Measurements from ENCODE around the gene PLEKHM2.

PLEKHM2 gene

DNA sequence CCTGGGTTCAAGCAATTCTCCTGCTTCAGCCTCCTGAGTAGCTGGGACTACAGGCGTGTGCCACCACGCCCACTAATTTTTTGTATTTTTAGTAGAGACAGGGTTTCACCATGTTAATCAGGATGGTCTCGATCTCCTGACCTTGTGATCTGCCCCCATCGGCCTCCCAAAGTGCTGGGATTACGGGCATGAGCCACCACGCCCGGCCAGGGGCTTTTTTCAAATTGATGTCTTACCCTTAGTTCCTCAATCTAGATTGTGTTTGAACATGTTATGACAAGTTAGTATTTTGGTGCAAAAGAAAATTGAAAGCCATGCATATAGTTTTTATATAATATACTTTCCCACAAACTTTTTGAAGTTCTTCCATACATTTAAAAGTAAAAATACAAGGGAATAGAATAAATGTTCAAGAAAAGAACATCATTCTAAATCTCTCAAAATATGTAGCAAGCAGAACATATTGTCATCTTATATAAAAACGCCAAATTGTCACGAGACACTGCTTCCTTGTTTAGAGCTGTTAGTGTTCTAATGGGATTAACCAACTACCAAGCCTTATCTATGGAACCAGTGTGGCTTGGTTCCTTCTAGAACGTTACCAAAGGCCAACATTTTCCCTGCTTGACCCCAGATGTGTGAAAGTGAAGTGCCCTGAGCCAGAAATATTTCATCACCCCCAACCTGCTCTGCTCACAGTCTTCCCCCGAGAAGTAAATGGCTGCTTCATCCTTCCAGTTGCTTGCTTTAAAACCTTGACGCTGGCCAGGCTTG is 9.5 kb upstream of the PLEKHM2 start:
- in situ Hi-C loops (cut with MboI; ENCODE audit: low pct_unique_long_range_greater_than_20kb, low sequenced_read_pairs), result no loop called here
- DNase-seq, result peak; percentile 80

DNA sequence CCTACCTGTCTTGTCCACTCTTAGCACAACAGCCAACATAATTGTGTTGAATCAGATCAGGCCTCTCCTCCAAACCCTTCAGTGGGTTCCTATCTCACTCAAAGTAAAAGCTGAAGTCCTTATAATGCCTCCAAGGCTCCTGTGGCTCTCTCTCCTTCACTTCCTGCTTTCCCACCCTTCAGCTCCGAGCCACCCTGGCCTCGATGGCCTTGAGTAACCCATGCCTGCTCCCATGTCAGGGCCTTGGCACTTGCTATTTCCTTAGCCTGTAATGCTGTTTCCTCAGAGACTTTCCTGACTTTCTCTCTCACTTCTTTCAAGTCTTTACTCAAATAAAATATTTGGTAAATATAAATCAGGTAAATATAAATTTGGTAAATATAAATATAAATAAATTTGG is 8.1 kb upstream of the PLEKHM2 start:
- in situ Hi-C loops (cut with MboI; ENCODE audit: low pct_unique_long_range_greater_than_20kb, low sequenced_read_pairs), result no loop called here
- no peak for DNase-seq

- in situ Hi-C loops (cut with MboI; ENCODE audit: low pct_unique_long_range_greater_than_20kb, low sequenced_read_pairs), result no loop called here
- DNase-seq, result no peak
Observed at GRCh38 chr1:15676688-15677661, 7.1 kb upstream of the PLEKHM2 start.

- in situ Hi-C loops (cut with MboI; ENCODE audit: low pct_unique_long_range_greater_than_20kb, low sequenced_read_pairs), result no loop called here
- DNase-seq, result peak; percentile 58
Observed at GRCh38 chr1:15678578-15678977, 5.5 kb upstream of the PLEKHM2 start.

DNA sequence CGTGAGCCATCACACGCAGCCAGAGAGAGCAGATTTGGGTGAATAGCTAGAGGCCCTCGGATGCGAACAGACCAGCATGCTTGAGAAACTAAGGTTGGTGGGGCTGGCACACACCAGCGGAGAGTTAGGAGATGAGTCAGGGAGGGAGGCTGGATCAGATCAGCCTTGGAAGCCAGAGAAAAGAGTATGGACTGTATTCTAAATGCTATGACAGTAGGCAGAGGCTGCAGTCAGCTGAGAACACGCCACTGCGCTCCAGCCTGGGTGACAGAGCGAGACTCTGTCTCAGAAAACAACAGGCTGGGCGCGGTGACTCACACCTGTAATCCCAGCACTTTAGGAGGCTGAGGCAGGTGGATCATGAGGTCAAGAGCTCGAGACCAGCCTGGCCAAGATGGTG is 4.0 kb upstream of the PLEKHM2 start:
- no peak for DNase-seq

DNA sequence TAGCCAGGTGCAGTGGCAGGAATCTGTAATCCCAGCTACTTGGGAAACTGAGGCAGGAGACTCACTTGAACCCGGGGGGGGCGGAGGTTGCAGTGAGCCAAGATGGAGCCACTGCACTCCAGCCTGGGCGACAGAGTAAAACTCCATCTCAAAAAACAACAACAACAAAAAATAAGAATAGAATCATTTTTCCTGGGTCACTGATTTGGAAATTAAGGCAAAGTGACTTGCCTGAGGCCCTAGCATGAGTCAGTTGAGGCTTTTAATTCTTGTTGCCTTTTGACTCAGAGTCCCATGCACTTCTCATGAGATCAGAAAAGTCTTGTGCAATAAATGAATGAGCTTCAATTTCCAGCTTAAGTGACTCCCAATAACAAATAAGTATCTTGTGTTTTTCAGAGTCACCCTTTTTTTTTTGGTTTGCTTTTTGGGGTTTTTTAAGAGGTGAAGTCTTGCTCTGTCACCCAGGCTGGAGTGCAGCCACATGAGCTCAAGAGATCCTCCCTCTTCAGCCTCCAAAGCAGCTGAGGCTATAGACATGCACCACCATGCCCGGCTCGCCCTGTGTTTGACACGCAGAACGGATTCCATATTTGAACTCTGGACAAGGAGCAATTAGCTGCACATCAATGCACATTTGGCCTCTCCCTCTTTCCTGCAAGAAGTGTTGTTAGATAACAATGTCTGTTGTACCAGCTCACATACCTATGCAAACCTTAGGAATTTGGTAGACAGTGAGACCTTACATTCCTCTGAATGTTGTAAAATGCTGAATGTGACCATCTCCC is 3.4 kb upstream of the PLEKHM2 start:
- in situ Hi-C loops (cut with MboI; ENCODE audit: low pct_unique_long_range_greater_than_20kb, low sequenced_read_pairs), result no loop called here
- DNase-seq, result no peak

More for the DNA sequence above, 4.0 kb upstream of the PLEKHM2 start:
- in situ Hi-C loops (cut with MboI; ENCODE audit: low pct_unique_long_range_greater_than_20kb, low sequenced_read_pairs), result no loop called here

DNA sequence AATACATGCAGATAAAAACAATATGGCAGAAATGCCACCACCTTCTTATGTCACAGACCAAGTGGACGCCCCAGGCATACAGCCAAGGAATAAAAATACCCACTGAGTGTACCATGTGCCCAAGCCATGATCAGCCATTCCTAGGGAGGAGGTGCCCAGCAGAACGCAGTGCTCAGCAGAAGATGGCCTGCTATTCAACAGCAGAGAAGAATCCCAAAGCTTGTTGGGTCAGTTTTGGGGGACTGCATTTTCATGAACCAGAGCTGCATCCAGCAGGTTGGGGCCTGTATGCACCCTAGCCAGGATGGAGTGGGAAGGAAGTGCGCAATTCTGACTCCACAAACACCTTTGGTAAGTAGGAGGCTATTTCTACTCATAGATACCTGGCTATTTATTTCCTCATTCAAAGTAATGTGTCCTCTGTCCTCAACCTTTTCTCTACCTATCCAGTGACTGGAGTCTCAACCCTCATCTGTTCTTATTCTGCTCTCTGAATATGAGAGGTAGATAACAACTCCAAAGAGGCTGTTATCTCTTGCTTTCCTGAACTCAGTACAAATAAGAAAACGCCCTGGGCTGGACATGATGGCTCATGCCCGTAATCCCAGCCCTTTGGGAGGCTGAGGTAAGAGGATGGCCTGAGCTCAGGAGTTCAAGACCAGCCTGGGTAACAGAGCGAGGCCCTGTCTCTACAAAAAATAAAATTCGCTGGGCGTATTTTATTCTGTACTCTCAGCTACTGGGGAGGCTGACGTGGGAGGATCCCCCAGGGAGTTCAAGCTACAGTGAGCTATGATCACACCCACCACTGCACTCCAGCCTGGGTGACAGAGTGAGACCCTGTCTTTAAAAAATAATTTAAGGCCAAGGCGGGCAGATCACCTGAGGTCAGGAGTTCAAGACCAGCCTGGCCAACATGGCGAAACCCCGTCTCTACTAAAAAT is 2.5 kb upstream of the PLEKHM2 start:
- DNase-seq, result no peak
- in situ Hi-C loops (cut with MboI; ENCODE audit: low pct_unique_long_range_greater_than_20kb, low sequenced_read_pairs), result no loop called here

- in situ Hi-C loops (cut with MboI; ENCODE audit: low pct_unique_long_range_greater_than_20kb, low sequenced_read_pairs), result no loop called here
- DNase-seq, result no peak
Observed at GRCh38 chr1:15682936-15683341, 1.2 kb upstream of the PLEKHM2 start.

- DNase-seq, result no peak
- in situ Hi-C loops (cut with MboI; ENCODE audit: low pct_unique_long_range_greater_than_20kb, low sequenced_read_pairs), result no loop called here
Observed at GRCh38 chr1:15683345-15684039, 628 bp upstream of the PLEKHM2 start.

- in situ Hi-C loops (cut with MboI; ENCODE audit: low pct_unique_long_range_greater_than_20kb, low sequenced_read_pairs), result no loop called here
- peak; percentile 57 for DNase-seq
Observed at GRCh38 chr1:15684468-15685291, 560 bp downstream of the PLEKHM2 start.

DNA sequence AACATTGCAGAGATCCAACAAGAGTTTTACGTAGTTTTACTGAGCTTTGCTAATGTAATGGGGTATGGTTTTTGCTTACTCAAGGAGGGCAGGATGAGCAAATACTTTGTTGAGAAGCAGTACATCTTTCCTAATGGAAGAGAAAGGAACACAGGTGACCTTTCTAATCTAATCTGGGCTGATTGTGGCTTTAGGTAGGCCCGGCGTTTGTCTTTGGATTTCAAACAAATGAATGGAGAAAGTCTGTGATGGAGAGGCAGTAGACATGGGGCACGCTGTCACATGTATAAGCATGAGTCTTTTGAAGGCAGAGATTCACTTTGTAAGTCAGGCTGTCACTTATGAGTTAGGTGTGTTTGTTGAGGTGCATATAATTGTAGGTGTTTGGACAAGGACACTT is 1.7 kb downstream of the PLEKHM2 start:
- in situ Hi-C loops (cut with MboI; ENCODE audit: low pct_unique_long_range_greater_than_20kb, low sequenced_read_pairs), result no loop called here
- no peak for DNase-seq

DNA sequence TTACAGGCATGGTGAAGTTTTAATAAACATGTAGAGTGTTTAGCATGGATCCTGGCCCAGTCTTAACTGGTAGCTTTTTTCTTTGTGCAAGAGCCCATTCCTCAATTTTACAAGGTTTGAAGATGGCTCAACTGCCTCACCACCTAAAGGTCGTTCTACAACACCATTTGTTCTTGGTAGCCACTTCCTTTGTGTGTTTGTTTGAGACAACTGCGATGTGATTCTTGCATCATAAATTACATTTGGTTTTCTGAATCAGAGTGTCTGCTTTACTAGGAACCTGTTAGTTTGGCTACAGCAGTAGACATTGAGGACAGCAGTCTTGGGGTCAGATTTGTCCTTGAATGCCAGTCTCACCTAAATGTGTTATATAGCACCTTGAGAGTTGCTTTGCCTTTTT is 3.3 kb downstream of the PLEKHM2 start:
- DNase-seq, result no peak
- in situ Hi-C loops (cut with MboI; ENCODE audit: low pct_unique_long_range_greater_than_20kb, low sequenced_read_pairs), result no loop called here

DNA sequence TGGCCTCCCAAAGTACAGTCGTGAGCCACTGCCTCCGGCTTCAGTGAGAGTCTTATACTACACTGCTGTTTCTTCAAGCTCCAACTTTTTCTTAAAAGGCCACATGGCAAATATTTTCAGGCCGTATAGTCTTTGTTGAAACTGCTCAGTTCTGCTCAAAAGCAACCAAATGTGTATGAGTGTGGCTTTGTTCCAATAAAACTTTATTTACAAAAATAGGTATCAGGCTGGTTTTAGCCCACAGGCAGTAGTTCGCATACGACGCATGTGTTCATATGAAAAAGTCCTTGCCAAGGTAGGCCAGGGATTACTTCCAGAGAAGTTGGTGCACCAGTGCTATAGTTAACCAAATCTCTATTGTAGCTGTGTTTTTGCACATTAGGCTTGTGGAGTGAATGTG is 6.2 kb downstream of the PLEKHM2 start:
- in situ Hi-C loops (cut with MboI; ENCODE audit: low pct_unique_long_range_greater_than_20kb, low sequenced_read_pairs), result no loop called here
- DNase-seq, result no peak

GRCh38 chr1:15691434-15692032 is 7.4 kb downstream of the PLEKHM2 start:
- in situ Hi-C loops (cut with MboI; ENCODE audit: low pct_unique_long_range_greater_than_20kb, low sequenced_read_pairs), result no loop called here

DNA sequence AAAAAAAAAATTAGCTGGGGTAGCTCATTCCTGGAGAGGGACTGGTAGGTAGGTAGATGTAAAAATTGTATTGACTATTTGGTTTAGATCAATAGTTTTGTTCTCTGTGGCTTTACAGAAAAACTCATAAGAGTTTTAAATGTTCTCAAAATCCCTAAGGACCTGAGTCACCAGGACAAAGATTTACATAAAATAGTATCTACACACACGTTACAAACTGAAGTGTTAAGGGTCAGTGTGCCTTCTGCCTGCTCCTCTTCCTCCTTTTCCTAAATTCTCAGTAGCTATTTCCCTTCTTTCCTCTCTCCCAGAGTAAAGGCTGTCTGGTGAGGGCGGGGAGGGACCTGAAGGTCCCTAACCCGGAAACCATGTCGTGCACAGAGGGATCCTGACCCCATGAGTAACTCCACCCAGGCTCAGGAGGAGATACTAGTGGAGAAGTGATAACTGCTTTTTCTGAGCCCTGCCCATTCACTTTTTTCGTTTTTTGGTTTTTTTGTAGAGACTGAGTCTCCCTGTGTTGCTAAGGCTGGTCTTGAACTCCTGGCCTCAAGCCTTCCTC is 8.1 kb downstream of the PLEKHM2 start:
- in situ Hi-C loops (cut with MboI; ENCODE audit: low pct_unique_long_range_greater_than_20kb, low sequenced_read_pairs), result no loop called here
- no peak for DNase-seq

More at GRCh38 chr1:15691434-15692032, 7.4 kb downstream of the PLEKHM2 start:
- DNase-seq, result no peak

DNA sequence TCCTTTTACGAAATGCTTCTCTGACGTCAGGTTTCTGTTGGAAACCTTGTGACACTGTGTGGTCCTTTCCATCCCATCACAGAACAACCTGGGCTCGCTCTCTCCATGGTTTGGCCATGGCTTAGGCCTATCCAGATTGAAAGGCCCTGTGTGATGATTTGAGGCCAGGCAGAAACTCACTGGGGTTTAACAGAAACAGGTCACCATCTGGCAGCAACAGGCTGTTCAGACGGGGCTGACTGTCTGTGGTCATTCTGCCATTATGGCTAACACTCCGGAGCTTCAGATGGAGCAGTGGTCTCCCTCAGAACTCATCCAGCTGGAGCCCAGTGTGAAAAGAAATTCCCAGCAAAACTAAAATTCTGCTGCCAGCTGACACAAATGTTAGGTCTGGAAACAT is 9.3 kb downstream of the PLEKHM2 start:
- in situ Hi-C loops (cut with MboI; ENCODE audit: low pct_unique_long_range_greater_than_20kb, low sequenced_read_pairs), result no loop called here
- DNase-seq, result no peak
